Measurements from ENCODE around the gene FBRS. TPM values are rescaled to one million over a fixed set of nuclear protein-coding genes. Genes with fewer than 3 reads are reported as not detected.

The FBRS gene
- total and polyA plus RNA-seq, 3 donors from 2014 or later = 140 to 302 (median 165) TPM

GRCh38 chr16:30703971-30704370 lies 45.7 kb downstream of the FBRS start:
- intact Hi-C loops (cut with DNase I; ENCODE audit: low total_unique reads) = no loop called here
- Histone ChIP-seq H3K27ac (no peak overlapping the region), H3K4me1 (peaks cover 12% of the 10 kb centered on the region), H3K27me3 (no peaks in the 10 kb centered on the region), H3K36me3 (ENCODE audit: low read depth, missing control alignments) (no peaks in the 10 kb centered on the region), H3K4me3 (no peak overlapping the region), H3K9me3 (no peaks in the 10 kb centered on the region)
- no peak for DNase-seq
- WGBS, 2 donors = 94% methylated on average over 10 of the region's 10 CpGs
- TF ChIP-seq, protein P1, sequence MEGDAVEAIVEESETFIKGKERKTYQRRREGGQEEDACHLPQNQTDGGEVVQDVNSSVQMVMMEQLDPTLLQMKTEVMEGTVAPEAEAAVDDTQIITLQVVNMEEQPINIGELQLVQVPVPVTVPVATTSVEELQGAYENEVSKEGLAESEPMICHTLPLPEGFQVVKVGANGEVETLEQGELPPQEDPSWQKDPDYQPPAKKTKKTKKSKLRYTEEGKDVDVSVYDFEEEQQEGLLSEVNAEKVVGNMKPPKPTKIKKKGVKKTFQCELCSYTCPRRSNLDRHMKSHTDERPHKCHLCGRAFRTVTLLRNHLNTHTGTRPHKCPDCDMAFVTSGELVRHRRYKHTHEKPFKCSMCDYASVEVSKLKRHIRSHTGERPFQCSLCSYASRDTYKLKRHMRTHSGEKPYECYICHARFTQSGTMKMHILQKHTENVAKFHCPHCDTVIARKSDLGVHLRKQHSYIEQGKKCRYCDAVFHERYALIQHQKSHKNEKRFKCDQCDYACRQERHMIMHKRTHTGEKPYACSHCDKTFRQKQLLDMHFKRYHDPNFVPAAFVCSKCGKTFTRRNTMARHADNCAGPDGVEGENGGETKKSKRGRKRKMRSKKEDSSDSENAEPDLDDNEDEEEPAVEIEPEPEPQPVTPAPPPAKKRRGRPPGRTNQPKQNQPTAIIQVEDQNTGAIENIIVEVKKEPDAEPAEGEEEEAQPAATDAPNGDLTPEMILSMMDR (IDR thresholded peaks at IDR 0.05) = no peak
- no peak for TF ChIP-seq POLR2A (IDR thresholded peaks at IDR 0.05)

- Histone ChIP-seq H3K27me3 (no peaks in the 10 kb centered on the region), H3K9me3 (no peaks in the 10 kb centered on the region), H3K4me1 (no peaks in the 10 kb centered on the region), H3K27ac (no peak overlapping the region), H3K4me3 (no peak overlapping the region), H3K36me3 (ENCODE audit: low read depth, missing control alignments) (no peaks in the 10 kb centered on the region)
- DNase-seq = no peak
- 88 to 93% methylated on average over 6 of the region's 6 CpGs for WGBS, 2 donors
- intact Hi-C loops (cut with DNase I; ENCODE audit: low total_unique reads) = no loop called here
- TF ChIP-seq, protein P1 (IDR thresholded peaks at IDR 0.05) = no peak
Observed at GRCh38 chr16:30706046-30706445, 47.8 kb downstream of the FBRS start.

DNA sequence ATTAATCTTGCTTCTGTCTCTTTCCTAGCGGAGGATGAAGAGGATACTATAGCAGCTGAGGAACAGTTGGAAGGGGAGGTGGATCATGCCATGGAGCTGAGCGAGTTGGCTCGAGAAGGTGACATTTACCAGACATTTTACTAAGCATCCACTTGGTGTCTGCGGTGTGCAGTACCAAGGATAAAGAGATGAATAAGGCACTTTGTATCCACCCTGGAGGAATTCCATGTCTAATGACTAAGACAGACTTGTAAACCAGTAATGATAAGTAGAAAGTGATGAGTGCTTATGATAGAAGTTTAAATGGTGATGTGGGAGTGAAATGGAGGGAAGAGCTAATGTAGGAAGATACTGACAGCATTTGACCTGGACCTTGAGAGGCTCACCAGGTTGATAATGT lies 52.7 kb downstream of the FBRS start:
- Histone ChIP-seq H3K4me1 (no peaks in the 10 kb centered on the region), H3K9me3 (no peaks in the 10 kb centered on the region), H3K4me3 (no peak overlapping the region), H3K27me3 (no peaks in the 10 kb centered on the region), H3K27ac (no peak overlapping the region), H3K36me3 (ENCODE audit: low read depth, missing control alignments) (no peaks in the 10 kb centered on the region)
- DNase-seq = no peak
- 84 to 88% methylated on average over 4 of the region's 4 CpGs for WGBS, 2 donors
- TF ChIP-seq POLR2A (IDR thresholded peaks at IDR 0.05) = no peak
- TF ChIP-seq, protein P1 (IDR thresholded peaks at IDR 0.05) = no peak
- intact Hi-C loops (cut with DNase I; ENCODE audit: low total_unique reads) = no loop called here

DNA sequence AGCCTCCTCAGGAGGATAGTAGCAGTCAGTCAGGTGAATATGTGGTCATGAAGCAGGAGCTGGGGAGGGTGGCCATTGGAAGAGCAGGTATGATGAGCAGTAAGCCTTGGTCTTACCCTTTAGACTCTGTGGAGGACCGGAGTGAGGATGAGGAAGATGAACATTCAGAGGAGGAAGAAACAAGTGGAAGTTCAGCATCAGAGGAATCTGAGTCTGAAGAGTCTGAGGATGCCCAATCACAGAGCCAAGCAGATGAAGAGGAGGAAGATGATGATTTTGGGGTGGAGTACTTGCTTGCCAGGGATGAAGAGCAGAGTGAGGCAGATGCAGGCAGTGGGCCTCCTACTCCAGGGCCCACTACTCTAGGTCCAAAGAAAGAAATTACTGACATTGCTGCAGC lies 53.5 kb downstream of the FBRS start:
- no peak for DNase-seq
- TF ChIP-seq, protein P1 (IDR thresholded peaks at IDR 0.05) = no peak
- no peak for TF ChIP-seq POLR2A (IDR thresholded peaks at IDR 0.05)
- Histone ChIP-seq H3K9me3 (no peaks in the 10 kb centered on the region), H3K27me3 (no peaks in the 10 kb centered on the region), H3K4me3 (no peak overlapping the region), H3K36me3 (ENCODE audit: low read depth, missing control alignments) (no peaks in the 10 kb centered on the region), H3K4me1 (no peaks in the 10 kb centered on the region), H3K27ac (no peak overlapping the region)
- 92 to 94% methylated on average over 1 of the region's 1 CpG for WGBS, 2 donors
- intact Hi-C loops (cut with DNase I; ENCODE audit: low total_unique reads) = no loop called here

DNA sequence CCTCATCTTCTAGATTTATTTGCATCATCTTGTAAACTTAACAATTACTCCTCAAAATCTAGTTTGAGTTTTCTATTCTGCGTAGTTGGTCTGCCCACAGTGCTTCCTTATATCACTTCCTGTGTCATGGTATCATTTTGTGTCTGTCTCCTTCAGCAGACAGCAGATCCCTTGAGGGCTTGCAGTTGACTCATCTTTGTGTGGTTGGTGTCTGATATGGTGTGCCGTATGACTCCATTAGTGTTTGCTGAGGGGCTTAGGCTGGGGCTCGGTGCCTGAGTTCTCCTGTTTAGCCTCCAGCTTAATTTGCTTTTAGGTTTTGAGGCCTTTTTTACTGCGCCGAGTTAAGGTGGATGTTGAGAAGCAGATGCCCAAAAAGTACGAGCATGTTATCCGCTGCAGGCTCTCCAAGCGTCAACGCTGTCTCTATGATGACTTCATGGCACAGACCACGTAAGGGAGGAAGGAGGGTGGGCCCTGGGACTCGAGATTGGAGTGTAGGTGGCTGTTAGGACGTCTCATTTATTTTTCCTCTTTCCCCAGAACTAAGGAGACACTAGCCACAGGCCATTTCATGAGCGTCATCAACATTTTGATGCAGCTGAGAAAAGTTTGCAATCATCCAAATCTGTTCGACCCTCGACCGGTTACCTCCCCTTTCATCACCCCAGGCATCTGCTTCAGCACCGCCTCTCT lies 57.7 kb downstream of the FBRS start:
- TF ChIP-seq, protein P1 (IDR thresholded peaks at IDR 0.05) = no peak
- no peak for TF ChIP-seq POLR2A (IDR thresholded peaks at IDR 0.05)
- Histone ChIP-seq H3K4me1 (no peaks in the 10 kb centered on the region), H3K4me3 (no peak overlapping the region), H3K9me3 (no peaks in the 10 kb centered on the region), H3K27ac (peak overlapping the region; percentile 4 to 65), H3K36me3 (ENCODE audit: low read depth, missing control alignments) (no peaks in the 10 kb centered on the region), H3K27me3 (no peaks in the 10 kb centered on the region)
- DNase-seq = no peak
- intact Hi-C loops (cut with DNase I; ENCODE audit: low total_unique reads) = no loop called here
- WGBS, 2 donors = 81 to 86% methylated on average over 17 of the region's 17 CpGs

All from testis (tissue), 3 donors.